Kidney (tissue), 14 donors: ENCODE measurements around the gene BAIAP2L2. TPM values are rescaled to one million over a fixed set of nuclear protein-coding genes. Genes with fewer than 3 reads are reported as not detected.
A peak's percentile ranks its signal among the peaks of the same experiment; 100 is the strongest.

ENCODE experiments used
- DNase-seq, 5 donors: peaks; one replicate each; pipeline ENCODE4 v3.0.0-alpha.2; 2013 to 2020
- FAIRE-seq: peaks from 2 replicates; lab custom pipeline; 2012; peaks lifted over from hg19 to GRCh38; lab: Jason Lieb, UNC
- H3K27ac ChIP-seq, 2 donors: one replicate each; pipeline ENCODE4 v1.7.0; 2013; ENCODE audit warnings: low read depth in 2 of 2, low read length in 2 of 2, inconsistent platforms in 1 of 2
- H3K27me3 ChIP-seq: one replicate; pipeline ENCODE4 v1.7.1; 2013; ENCODE audit warnings: low read length, inconsistent platforms; ENCODE audit not compliant: control insufficient read depth, insufficient read depth
- H3K36me3 ChIP-seq, 3 donors: one replicate each; pipeline versions ENCODE4 v1.7.0 to v1.7.1; 2013; ENCODE audit warnings: low read length in 3 of 3, control low read depth in 1 of 3, inconsistent platforms in 1 of 3; ENCODE audit not compliant: insufficient read depth in 3 of 3, control insufficient read depth in 2 of 3
- H3K4me1 ChIP-seq, 3 donors: one replicate each; pipeline versions ENCODE4 v1.7.0 to v1.7.1; 2013; ENCODE audit warnings: low read length in 3 of 3, inconsistent platforms in 1 of 3, low read depth in 1 of 3; ENCODE audit not compliant: control insufficient read depth in 2 of 3, insufficient read depth in 2 of 3
- H3K4me3 ChIP-seq, 3 donors: one replicate each; pipeline versions ENCODE4 v1.7.0 to v1.8.1; 2013; ENCODE audit warnings: low read length in 3 of 3, control low read depth in 1 of 3, inconsistent platforms in 1 of 3
- H3K9ac ChIP-seq, 3 donors: one replicate each; pipeline versions ENCODE4 v1.7.0 to v1.7.1; 2013; ENCODE audit warnings: low read length in 3 of 3, control low read depth in 1 of 3, inconsistent platforms in 1 of 3
- H3K9me3 ChIP-seq, 3 donors: one replicate each; pipeline versions ENCODE4 v1.7.0 to v1.7.1; 2013; ENCODE audit warnings: low read length in 3 of 3, control low read depth in 1 of 3, inconsistent platforms in 1 of 3; ENCODE audit not compliant: control insufficient read depth in 2 of 3, insufficient read depth in 1 of 3
- CTCF ChIP-seq: IDR thresholded peaks from 3 replicates; pipeline ENCODE4 v1.5.1; 2012; ENCODE audit warnings: mild to moderate bottlenecking, moderate library complexity, borderline replicate concordance; ENCODE audit not compliant: insufficient read depth; ENCODE audit errors: extremely low read depth
- intact Hi-C: fragments of 100-400 bp; cut with DNase I; formaldehyde crosslinking; loops from one replicate; pipeline ENCODE4 v1.11.1; 2022
- polyA plus RNA-seq: library from polyadenylated mRNA; stranded (reverse); fragments of 350-450 nt; fragmentation: Illumina TruSeq; extraction: RNeasy Lipid Tissue Mini Kit (QIAGEN cat#74804); gene quantifications from one replicate; pipeline ENCODE4 v1.2.3, GENCODE V29; 2014; ENCODE audit warnings: low read depth, low replicate concordance; ENCODE audit not compliant: insufficient read depth
- total RNA-seq: library from RNA; stranded (reverse); fragmentation: NEBNext Ultra II Directional; extraction: Animal tissue kit (Norgen Biotek cat#: 25700); gene quantifications from one replicate; pipeline ENCODE4 v1.2.1, GENCODE V29; 2021
- donor health status: control.
- donor health status: control.
- donor health status: control.
- donor health status: control.
- donor health status: control.
- donor health status: DM: yes; HTN: yes; CAD: no.
- donor health status: Normal renal cell carcinoma (clear cell type).

The BAIAP2L2 gene
- total and polyA plus RNA-seq, 2 donors from 2014 or later: 9.7 to 27.8 TPM

- intact Hi-C loops: no loop called here
- Histone ChIP-seq H3K4me3 (no peak overlapping the region), H3K4me1 (peaks cover 0 to 8% (median 0%) of the 10 kb centered on the region in 3 donors), H3K9ac (no peak overlapping the region), H3K36me3 (peaks cover 0 to 10% (median 9%) of the 10 kb centered on the region in 3 donors), H3K9me3 (no peaks in the 10 kb centered on the region), H3K27me3 (no peaks in the 10 kb centered on the region), H3K27ac (no peak overlapping the region)
- no peak for TF ChIP-seq CTCF
- DNase-seq (peak in 1 of 5 donors; percentile 52), FAIRE-seq (no peak)
Observed at GRCh38 chr22:38077096-38077495, 33.4 kb downstream of the BAIAP2L2 start.

- no peaks in the 10 kb centered on the region for H3K27me3 ChIP-seq
- FAIRE-seq (no peak), DNase-seq (peak in 1 of 5 donors; percentile 57)
- peaks cover 0 to 16% (median 9%) of the 10 kb centered on the region in 3 donors for H3K36me3 ChIP-seq
- intact Hi-C loops: no loop called here
- H3K4me3 ChIP-seq: no peak overlapping the region
- H3K4me1 ChIP-seq: peaks cover 0 to 3% (median 0%) of the 10 kb centered on the region in 3 donors
- H3K9ac ChIP-seq: no peak overlapping the region
- no peak for TF ChIP-seq CTCF
- no peaks in the 10 kb centered on the region for H3K9me3 ChIP-seq
- H3K27ac ChIP-seq: no peak overlapping the region
Observed at GRCh38 chr22:38075961-38076360, 34.5 kb downstream of the BAIAP2L2 start.

- Histone ChIP-seq H3K9me3 (no peaks in the 10 kb centered on the region), H3K4me1 (no peaks in the 10 kb centered on the region), H3K36me3 (peaks cover 0 to 19% (median 12%) of the 10 kb centered on the region in 3 donors), H3K27me3 (no peaks in the 10 kb centered on the region), H3K4me3 (no peak overlapping the region), H3K9ac (no peak overlapping the region), H3K27ac (no peak overlapping the region)
- TF ChIP-seq CTCF: no peak
- peak in 1 of 5 donors; percentile 48 for DNase-seq
- intact Hi-C loops: no loop called here
- FAIRE-seq: no peak
Observed at GRCh38 chr22:38075105-38075825, 35.2 kb downstream of the BAIAP2L2 start.
